Activated T-helper 17 cell treated with anti-CD3 and anti-CD28 coated beads, Interleukin-2, amount 50 U/mL, for 72 hours (primary cell): Measurements from ENCODE around the gene ZSCAN25. TPM values are rescaled to one million over a fixed set of nuclear protein-coding genes. Genes with fewer than 3 reads are reported as not detected.

Experiments used
- ATAC-seq: fragments of 150-1000 bp; cut with Tn5 transposase; replicated peaks from 2 replicates; pipeline ENCODE4 v1.10.0; 2021; ENCODE audit warnings: mild to moderate bottlenecking, moderate library complexity
- H3K27ac Mint-ChIP-seq: one replicate; pipeline ENCODE4 v1.8.0; 2022; ENCODE audit warnings: mixed read lengths
- H3K27me3 Mint-ChIP-seq: one replicate; pipeline ENCODE4 v1.8.0; 2022; ENCODE audit warnings: mixed read lengths
- H3K36me3 Mint-ChIP-seq: one replicate; pipeline ENCODE4 v1.8.0; 2022; ENCODE audit warnings: low read depth, mild to moderate bottlenecking, mixed read lengths
- H3K4me1 Mint-ChIP-seq: one replicate; pipeline ENCODE4 v1.8.0; 2022; ENCODE audit warnings: mixed read lengths
- H3K4me3 Mint-ChIP-seq: one replicate; pipeline ENCODE4 v1.8.0; 2022; ENCODE audit warnings: mild to moderate bottlenecking, mixed read lengths
- H3K9me3 Mint-ChIP-seq: one replicate; pipeline ENCODE4 v1.8.0; 2022; ENCODE audit warnings: mixed read lengths
- total RNA-seq, 2 donors: library from RNA; stranded (reverse); gene quantifications; one replicate each; pipeline ENCODE4 v1.2.3, GENCODE V29; 2022

The ZSCAN25 gene
- total RNA-seq, 2 donors from 2014 or later = 25.0 to 58.4 TPM

GRCh38 chr7:99677648-99678045, 60.9 kb downstream of the ZSCAN25 start:
- no peak for ATAC-seq
- no peaks in the 10 kb centered on the region for H3K27me3 Mint-ChIP-seq
- no peak overlapping the region for H3K4me3 Mint-ChIP-seq
- H3K27ac Mint-ChIP-seq = no peak overlapping the region
- no peaks in the 10 kb centered on the region for H3K36me3 Mint-ChIP-seq
- H3K4me1 Mint-ChIP-seq = peaks cover 12% of the 10 kb centered on the region
- no peaks in the 10 kb centered on the region for H3K9me3 Mint-ChIP-seq

GRCh38 chr7:99679032-99679399, 62.3 kb downstream of the ZSCAN25 start:
- no peaks in the 10 kb centered on the region for H3K27me3 Mint-ChIP-seq
- no peaks in the 10 kb centered on the region for H3K36me3 Mint-ChIP-seq
- no peaks in the 10 kb centered on the region for H3K9me3 Mint-ChIP-seq
- ATAC-seq = peak; percentile 29
- no peak overlapping the region for H3K27ac Mint-ChIP-seq
- H3K4me1 Mint-ChIP-seq = peaks cover 12% of the 10 kb centered on the region
- H3K4me3 Mint-ChIP-seq = no peak overlapping the region

- H3K9me3 Mint-ChIP-seq = no peaks in the 10 kb centered on the region
- H3K4me3 Mint-ChIP-seq = no peak within 1 kb of the TSS
- peaks cover 12% of the 10 kb centered on the region for H3K4me1 Mint-ChIP-seq
- H3K27me3 Mint-ChIP-seq = no peaks in the 10 kb centered on the region
- H3K36me3 Mint-ChIP-seq = no peaks in the 10 kb centered on the region
- peak within 1 kb of the TSS; percentile 3 for H3K27ac Mint-ChIP-seq
- ATAC-seq = no peak
These were observed 62.9 kb downstream of the ZSCAN25 start, which contains the start of gene CYP3A5 for GRCh38 chr7:99679400-99680191. Gene CYP3A5 (minus strand): TSS chr7:99679996. CDS start chr7:99679896, 100 bp downstream.

Other genes with a start within 250 kb of the ZSCAN25 start
- 100 to 1,000 TPM; 223 to 410 TPM for gene ARPC1B, start 242.2 kb upstream of the ZSCAN25 start, total RNA-seq
- gene PDAP1, start 208.3 kb upstream of the ZSCAN25 start, total RNA-seq = 100 to 1,000 TPM in 1 of 2 donors, 10 to 100 TPM in 1; 73.7 to 129 TPM
- 100 to 1,000 TPM in 1 of 2 donors, 10 to 100 TPM in 1; 96.1 to 138 TPM for gene BUD31, start 208.0 kb upstream of the ZSCAN25 start, total RNA-seq
- gene PTCD1, start 178.1 kb upstream of the ZSCAN25 start, total RNA-seq = 1 to 10 TPM; 4.3 to 5.4 TPM
- gene CPSF4, start 178.0 kb upstream of the ZSCAN25 start, total RNA-seq = 10 to 100 TPM; 36.8 to 38.9 TPM
- gene ATP5MF, start 150.8 kb upstream of the ZSCAN25 start, total RNA-seq = 100 to 1,000 TPM; 251 to 460 TPM
- 10 to 100 TPM; 32.0 to 46.7 TPM for gene ZNF789, start 144.1 kb upstream of the ZSCAN25 start, total RNA-seq
- 10 to 100 TPM; 28.9 to 36.5 TPM for gene ZNF394, start 116.7 kb upstream of the ZSCAN25 start, total RNA-seq
- gene ZKSCAN5, start 112.3 kb upstream of the ZSCAN25 start, total RNA-seq = 10 to 100 TPM; 11.5 to 12.2 TPM
- 1 to 10 TPM; 2.7 to 5.5 TPM for gene FAM200A, start 64.8 kb upstream of the ZSCAN25 start, total RNA-seq
- 10 to 100 TPM; 79.2 to 98.5 TPM for gene ZNF655, start 58.3 kb upstream of the ZSCAN25 start, total RNA-seq
- 1 to 10 TPM in 1 of 2 donors, under 1 TPM in 1; 0.86 to 4.4 TPM for gene TMEM225B, start 18.7 kb upstream of the ZSCAN25 start, total RNA-seq
- gene CYP3A5, start 63.0 kb downstream of the ZSCAN25 start, total RNA-seq = under 1 TPM in 1 of 2 donors, not detected in 1; 0.15 TPM
- not detected for gene CYP3A7, start 118.2 kb downstream of the ZSCAN25 start, total RNA-seq
- gene CYP3A4, start 167.2 kb downstream of the ZSCAN25 start, total RNA-seq = not detected
- gene CYP3A43, start 211.1 kb downstream of the ZSCAN25 start, total RNA-seq = under 1 TPM in 1 of 2 donors, not detected in 1; 0.87 TPM